Bronchial epithelial cell (primary cell): ENCODE measurements around the gene SIGLEC5. TPM values are rescaled to one million over a fixed set of nuclear protein-coding genes. Genes with fewer than 3 reads are reported as not detected.

Source experiments
- DNase-seq: peaks from one replicate; pipeline ENCODE4 v3.0.0-alpha.2; 2010; ENCODE audit warnings: low read depth
- FAIRE-seq: peaks from 2 replicates; lab custom pipeline; 2011; peaks lifted over from hg19 to GRCh38; lab: Jason Lieb, UNC
- H3K27me3 ChIP-seq: 2 replicates; pipeline ENCODE4 v1.5.1; 2011; ENCODE audit warnings: low read length; ENCODE audit not compliant: control insufficient read depth, insufficient read depth
- H3K36me3 ChIP-seq: 2 replicates; pipeline ENCODE4 v1.5.1; 2011; ENCODE audit warnings: low read length; ENCODE audit not compliant: control insufficient read depth, insufficient read depth
- H3K4me3 ChIP-seq: 2 replicates; pipeline ENCODE4 v1.5.1; 2011; ENCODE audit warnings: mild to moderate bottlenecking, low read depth, low read length, control low read depth
- total RNA-seq: library from RNA; depleted of rRNA; stranded (reverse); fragments of >200 nt; gene quantifications from 2 replicates; pipeline ENCODE4 v1.2.1, GENCODE V29; 2014
- TF ChIP-seq, protein P1 (sequence below): IDR thresholded peaks from 2 replicates; pipeline ENCODE4 v1.5.1; 2011; ENCODE audit warnings: mild to moderate bottlenecking, moderate library complexity, low read length, control low read depth, inconsistent platforms; ENCODE audit not compliant: insufficient read depth, severe bottlenecking

SIGLEC5 gene
- total RNA-seq, 1 donor from 2014 or later: not detected

DNA sequence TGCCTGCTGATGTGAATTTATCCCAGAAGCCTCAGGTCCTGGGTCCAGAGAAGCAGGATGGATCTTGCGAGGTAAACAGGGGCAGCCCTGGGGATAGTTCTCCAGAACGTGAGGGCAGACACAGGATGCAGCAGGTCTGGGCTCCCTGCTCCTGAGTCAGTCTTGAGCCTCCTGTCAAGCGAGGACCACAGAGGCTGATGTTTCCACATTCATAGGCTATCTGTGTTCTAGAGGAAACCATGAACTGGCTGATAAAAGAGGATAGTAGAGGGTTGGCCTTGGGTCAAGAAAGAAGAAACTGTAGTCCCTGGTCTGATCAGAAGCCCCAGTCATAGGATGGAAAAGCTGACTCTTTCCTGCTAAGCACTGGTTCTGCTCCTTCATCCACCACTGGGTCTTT is 56.9 kb downstream of the SIGLEC5 start:
- Histone ChIP-seq H3K36me3 (peaks cover 6% of the 10 kb centered on the region), H3K27me3 (no peaks in the 10 kb centered on the region), H3K4me3 (no peak overlapping the region)
- DNase-seq (no peak), FAIRE-seq (no peak)
- TF ChIP-seq, protein P1, sequence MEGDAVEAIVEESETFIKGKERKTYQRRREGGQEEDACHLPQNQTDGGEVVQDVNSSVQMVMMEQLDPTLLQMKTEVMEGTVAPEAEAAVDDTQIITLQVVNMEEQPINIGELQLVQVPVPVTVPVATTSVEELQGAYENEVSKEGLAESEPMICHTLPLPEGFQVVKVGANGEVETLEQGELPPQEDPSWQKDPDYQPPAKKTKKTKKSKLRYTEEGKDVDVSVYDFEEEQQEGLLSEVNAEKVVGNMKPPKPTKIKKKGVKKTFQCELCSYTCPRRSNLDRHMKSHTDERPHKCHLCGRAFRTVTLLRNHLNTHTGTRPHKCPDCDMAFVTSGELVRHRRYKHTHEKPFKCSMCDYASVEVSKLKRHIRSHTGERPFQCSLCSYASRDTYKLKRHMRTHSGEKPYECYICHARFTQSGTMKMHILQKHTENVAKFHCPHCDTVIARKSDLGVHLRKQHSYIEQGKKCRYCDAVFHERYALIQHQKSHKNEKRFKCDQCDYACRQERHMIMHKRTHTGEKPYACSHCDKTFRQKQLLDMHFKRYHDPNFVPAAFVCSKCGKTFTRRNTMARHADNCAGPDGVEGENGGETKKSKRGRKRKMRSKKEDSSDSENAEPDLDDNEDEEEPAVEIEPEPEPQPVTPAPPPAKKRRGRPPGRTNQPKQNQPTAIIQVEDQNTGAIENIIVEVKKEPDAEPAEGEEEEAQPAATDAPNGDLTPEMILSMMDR: no peak

DNA sequence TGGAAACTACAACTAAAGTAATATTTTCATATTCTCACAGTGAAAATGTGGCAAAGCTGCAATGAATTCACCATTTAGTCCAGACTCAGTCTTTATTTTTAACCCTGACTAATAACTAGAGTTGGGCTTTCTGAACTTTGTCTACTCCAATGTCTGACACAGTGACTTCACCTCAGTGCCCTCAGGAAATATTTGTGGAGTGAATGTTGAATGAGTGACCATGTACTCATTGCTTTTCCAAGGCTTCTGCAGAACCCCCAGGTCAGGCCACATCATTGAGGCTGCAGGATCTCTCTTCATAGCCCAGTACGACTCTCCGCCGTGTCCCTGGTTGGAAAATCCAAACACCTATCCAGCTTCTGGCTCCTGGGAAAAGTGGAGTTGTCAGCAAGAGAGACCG is 57.3 kb downstream of the SIGLEC5 start:
- FAIRE-seq (no peak), DNase-seq (peak; percentile 49)
- TF ChIP-seq, protein P1: no peak
- Histone ChIP-seq H3K36me3 (peaks cover 6% of the 10 kb centered on the region), H3K27me3 (no peaks in the 10 kb centered on the region), H3K4me3 (no peak overlapping the region)

DNA sequence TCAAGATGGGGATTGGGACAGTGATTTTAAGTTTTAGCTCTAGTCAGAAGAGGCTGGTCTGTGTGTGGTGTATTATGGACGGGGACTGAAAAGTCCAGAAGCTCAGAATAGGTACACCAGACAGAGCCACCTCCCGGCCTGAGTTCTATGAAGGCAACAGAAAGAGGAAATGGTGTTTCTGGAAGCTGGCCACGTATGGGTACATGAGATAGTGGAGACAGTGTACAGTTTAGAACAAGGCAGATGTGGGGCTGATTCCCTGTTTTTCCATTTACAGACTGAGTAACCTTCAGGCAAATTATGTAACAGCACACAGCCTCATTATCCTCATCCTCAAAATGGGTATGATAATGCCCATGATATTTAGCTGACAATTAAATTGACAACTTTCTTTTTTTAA is 57.8 kb downstream of the SIGLEC5 start:
- DNase-seq (no peak), FAIRE-seq (no peak)
- TF ChIP-seq, protein P1: no peak
- Histone ChIP-seq H3K36me3 (peaks cover 6% of the 10 kb centered on the region), H3K27me3 (no peaks in the 10 kb centered on the region), H3K4me3 (no peak overlapping the region)

DNA sequence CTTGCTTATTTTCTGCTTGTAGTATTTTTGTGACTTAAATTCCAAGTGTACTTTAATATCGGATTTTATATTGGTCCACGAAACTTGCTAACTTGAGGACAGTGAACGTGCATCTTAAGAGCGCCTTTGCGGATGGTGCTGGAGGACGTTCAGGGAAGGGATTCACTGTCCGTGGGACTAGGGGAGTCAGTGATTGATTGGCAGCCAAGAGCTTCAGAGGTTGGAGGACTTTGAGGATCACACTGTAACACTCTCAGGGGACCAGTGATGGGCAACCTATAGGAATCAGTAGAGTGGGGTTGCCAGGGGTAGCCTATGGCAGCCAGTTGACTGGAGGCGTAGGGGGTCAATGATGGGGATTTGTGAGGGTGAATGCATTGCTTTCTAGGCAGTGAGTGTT is 58.6 kb downstream of the SIGLEC5 start:
- Histone ChIP-seq H3K36me3 (peaks cover 6% of the 10 kb centered on the region), H3K27me3 (no peaks in the 10 kb centered on the region), H3K4me3 (peak overlapping the region; percentile 86)
- FAIRE-seq (peak; percentile 40), DNase-seq (peak; percentile 6)
- TF ChIP-seq, protein P1: no peak

DNA sequence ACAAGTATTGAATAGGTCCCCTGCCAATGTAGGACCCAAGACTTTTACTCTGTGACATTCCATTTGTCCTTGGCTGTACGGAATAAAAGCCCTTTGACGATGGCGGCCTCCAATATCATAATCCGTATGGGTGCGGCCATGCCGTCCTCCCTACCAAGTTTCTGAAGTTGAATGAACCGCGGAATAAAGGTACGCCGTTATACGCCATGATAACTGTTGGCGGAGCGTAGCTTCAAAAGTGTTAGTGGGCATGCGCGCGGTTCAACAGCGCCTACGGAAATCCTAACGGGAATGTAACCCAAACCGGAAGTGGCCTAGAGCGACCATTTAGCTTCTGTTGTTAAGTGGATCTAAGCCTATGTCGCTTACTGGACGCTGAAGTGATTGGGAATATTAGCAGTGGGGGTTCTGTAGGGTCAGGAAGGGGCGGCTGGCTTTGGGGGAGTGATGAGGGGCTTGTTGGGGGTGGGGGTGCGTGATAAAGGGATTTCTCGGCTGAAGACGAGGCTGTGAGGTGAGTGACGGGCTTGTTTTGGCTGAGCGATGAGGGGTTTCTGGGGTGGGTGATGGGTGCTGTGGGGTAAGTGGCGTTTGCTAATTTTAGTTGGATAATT is 59.1 kb downstream of the SIGLEC5 start, which contains the start of gene ZNF175:
TSS of gene ZNF175 (plus strand) at position 322 of the 614 bp plus-strand sequence. CDS start 2,047 bp downstream, outside the sequence.
- Histone ChIP-seq H3K27me3 (no peaks in the 10 kb centered on the region), H3K4me3 (peak within 1 kb of the TSS; percentile 86), H3K36me3 (peaks cover 5% of the 10 kb centered on the region)
- FAIRE-seq (peak; percentile 73), DNase-seq (peak; percentile 96)
- TF ChIP-seq, protein P1: no peak

DNA sequence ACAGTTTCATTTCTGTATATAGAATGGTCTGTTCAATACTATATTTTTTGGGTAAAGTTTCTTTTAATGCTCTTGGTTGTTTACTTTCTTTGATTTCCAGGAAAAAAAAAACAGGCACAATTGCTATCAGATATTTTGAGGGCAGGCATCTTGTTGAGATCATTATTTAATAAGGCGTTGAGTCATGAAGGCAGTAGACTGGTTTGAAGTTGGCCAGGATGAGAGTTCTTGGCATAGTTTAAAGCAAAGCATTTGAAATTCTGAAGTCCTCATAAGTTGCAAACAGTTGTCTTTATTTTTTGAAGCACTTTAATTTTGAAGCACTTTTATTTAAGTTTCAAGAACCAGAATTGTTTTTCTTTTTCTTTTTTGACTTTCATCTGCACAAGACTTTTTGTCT is 61.7 kb downstream of the SIGLEC5 start:
- no peaks in the 10 kb centered on the region for H3K27me3 ChIP-seq
- no peak overlapping the region for H3K4me3 ChIP-seq
- peaks cover 4% of the 10 kb centered on the region for H3K36me3 ChIP-seq
- no peak for FAIRE-seq
- TF ChIP-seq, protein P1: no peak
- DNase-seq: no peak
